Chondrocyte (in vitro differentiated cells): ENCODE results near the gene ARMC6. TPM values are rescaled to one million over a fixed set of nuclear protein-coding genes. Genes with fewer than 3 reads are reported as not detected.

Source experiments
- DNase-seq: peaks from one replicate; pipeline ENCODE4 v3.0.0; 2021; ENCODE audit warnings: mixed read lengths, low spot score
- H3K27ac Mint-ChIP-seq: one replicate; pipeline ENCODE4 v1.8.0; 2021; ENCODE audit warnings: mild to moderate bottlenecking, moderate library complexity, mixed read lengths; ENCODE audit not compliant: unreplicated experiment
- H3K27me3 Mint-ChIP-seq: 2 replicates; pipeline ENCODE4 v1.8.0; 2021; ENCODE audit warnings: low read depth, mixed read lengths
- H3K36me3 Mint-ChIP-seq: 2 replicates; pipeline ENCODE4 v1.8.0; 2021; ENCODE audit warnings: low read depth, mixed read lengths
- H3K4me1 Mint-ChIP-seq: 2 replicates; pipeline ENCODE4 v1.8.0; 2021; ENCODE audit warnings: low read depth, mild to moderate bottlenecking, mixed read lengths
- H3K4me3 Mint-ChIP-seq: one replicate; pipeline ENCODE4 v1.8.0; 2021; ENCODE audit warnings: mild to moderate bottlenecking, moderate library complexity, mixed read lengths; ENCODE audit not compliant: unreplicated experiment
- H3K9me3 Mint-ChIP-seq: 2 replicates; pipeline ENCODE4 v1.8.0; 2021; ENCODE audit warnings: low read depth, mixed read lengths
- CTCF ChIP-seq: fragments of 200-600 bp; sonication (generic); IDR thresholded peaks from 2 replicates; pipeline ENCODE4 v1.5.0; 2021; ENCODE audit warnings: antibody characterized with exemption, mild to moderate bottlenecking, moderate library complexity
- total RNA-seq: library from RNA; stranded (reverse); gene quantifications from 3 replicates; pipeline ENCODE4 v1.2.1, GENCODE V29; 2021

ARMC6 gene
- total RNA-seq, 1 donor from 2014 or later, result 26.8 TPM

DNA sequence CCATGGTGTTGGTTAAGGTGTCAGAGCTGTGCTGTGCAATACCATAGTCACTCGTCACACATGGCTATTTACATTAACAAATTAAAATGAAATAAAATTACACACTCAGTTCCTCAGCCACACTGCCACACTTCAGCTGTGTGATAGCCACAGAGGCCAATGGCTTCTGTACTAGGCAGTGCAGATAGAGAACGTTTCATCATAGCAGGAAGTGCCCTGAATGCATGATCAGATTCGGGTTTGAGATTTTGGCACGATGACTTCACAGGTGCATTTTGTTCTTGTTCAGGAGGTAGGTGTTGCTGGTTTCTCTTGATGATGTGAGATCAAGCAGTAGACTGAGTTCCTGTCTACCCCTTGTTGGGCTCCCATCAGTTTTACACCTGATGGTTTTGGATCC is 6.5 kb downstream of the ARMC6 start:
- TF ChIP-seq CTCF, result no peak
- peaks cover 4% of the 10 kb centered on the region for H3K36me3 Mint-ChIP-seq
- H3K27ac Mint-ChIP-seq, result no peak overlapping the region
- H3K4me1 Mint-ChIP-seq, result peaks cover 18% of the 10 kb centered on the region
- no peaks in the 10 kb centered on the region for H3K27me3 Mint-ChIP-seq
- no peaks in the 10 kb centered on the region for H3K9me3 Mint-ChIP-seq
- H3K4me3 Mint-ChIP-seq, result no peak overlapping the region
- no peak for DNase-seq

DNA sequence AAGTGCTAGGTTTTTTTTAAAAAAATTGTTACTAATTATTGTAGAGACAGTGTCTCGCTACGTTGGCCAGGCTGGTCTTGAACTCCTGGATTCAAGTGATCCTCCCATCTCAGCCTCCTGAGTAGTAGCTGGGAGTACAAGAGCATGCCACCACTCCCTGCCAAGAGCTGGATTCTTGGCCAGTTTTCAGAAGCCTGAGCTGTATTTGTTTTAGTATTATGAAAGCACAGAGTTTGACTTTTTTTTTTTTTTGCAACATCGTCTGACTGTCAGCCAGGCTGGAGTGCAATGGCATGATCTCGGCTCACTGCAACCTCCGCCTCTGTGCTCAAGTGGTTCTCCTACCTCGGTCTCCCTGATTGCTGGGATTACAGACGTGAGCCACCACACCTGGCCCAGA is 7.0 kb downstream of the ARMC6 start:
- DNase-seq, result no peak
- no peaks in the 10 kb centered on the region for H3K9me3 Mint-ChIP-seq
- peaks cover 8% of the 10 kb centered on the region for H3K36me3 Mint-ChIP-seq
- H3K27ac Mint-ChIP-seq, result peak overlapping the region; percentile 88
- peaks cover 15% of the 10 kb centered on the region for H3K4me1 Mint-ChIP-seq
- H3K4me3 Mint-ChIP-seq, result no peak overlapping the region
- no peaks in the 10 kb centered on the region for H3K27me3 Mint-ChIP-seq
- no peak for TF ChIP-seq CTCF

- H3K27ac Mint-ChIP-seq, result no peak overlapping the region
- H3K9me3 Mint-ChIP-seq, result no peaks in the 10 kb centered on the region
- H3K36me3 Mint-ChIP-seq, result peaks cover 16% of the 10 kb centered on the region
- H3K4me3 Mint-ChIP-seq, result no peak overlapping the region
- no peak for TF ChIP-seq CTCF
- peaks cover 10% of the 10 kb centered on the region for H3K4me1 Mint-ChIP-seq
- DNase-seq, result no peak
- no peaks in the 10 kb centered on the region for H3K27me3 Mint-ChIP-seq
Observed at GRCh38 chr19:19042732-19043280, 9.4 kb downstream of the ARMC6 start.

- Mint-ChIP-seq H3K4me1 (peaks cover 10% of the 10 kb centered on the region), H3K4me3 (no peak overlapping the region), H3K27me3 (no peaks in the 10 kb centered on the region), H3K9me3 (no peaks in the 10 kb centered on the region), H3K27ac (no peak overlapping the region), H3K36me3 (peaks cover 16% of the 10 kb centered on the region)
- no peak for TF ChIP-seq CTCF
- no peak for DNase-seq
Observed at GRCh38 chr19:19043481-19043880, 10.1 kb downstream of the ARMC6 start.

DNA sequence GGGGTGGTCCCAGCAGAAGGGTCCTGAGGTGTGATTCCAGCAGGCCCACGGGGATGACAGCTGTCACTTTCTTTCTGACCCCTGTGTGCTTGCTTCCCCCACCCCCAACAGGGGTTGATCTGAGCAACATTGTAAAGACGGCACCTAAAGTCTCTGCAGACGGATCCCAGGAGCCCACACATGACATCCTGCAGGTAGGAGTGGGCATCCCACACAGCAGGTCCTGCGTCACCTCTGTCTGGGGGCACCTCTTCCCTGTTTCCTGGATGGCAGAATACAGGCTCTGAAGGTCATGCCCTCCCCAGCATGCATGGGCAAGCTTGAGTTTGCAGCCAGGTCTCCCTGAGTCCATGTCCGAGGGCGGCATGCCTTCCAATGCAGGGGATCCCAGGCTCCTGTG is 10.5 kb downstream of the ARMC6 start:
- DNase-seq, result no peak
- H3K27me3 Mint-ChIP-seq, result no peaks in the 10 kb centered on the region
- no peaks in the 10 kb centered on the region for H3K9me3 Mint-ChIP-seq
- H3K4me3 Mint-ChIP-seq, result no peak overlapping the region
- TF ChIP-seq CTCF, result no peak
- H3K27ac Mint-ChIP-seq, result no peak overlapping the region
- peaks cover 16% of the 10 kb centered on the region for H3K36me3 Mint-ChIP-seq
- H3K4me1 Mint-ChIP-seq, result peaks cover 10% of the 10 kb centered on the region
